Choroid plexus epithelial cell (primary cell): Measurements from ENCODE around the gene ZNF133.
"Not testable (repeated sequence)": the region's sequence is repeated elsewhere in the genome, so short reads cannot be mapped to it uniquely, and the experiment has no call there.

Experiments
- DNase-seq: peaks from one replicate; pipeline ENCODE4 v3.0.0-alpha.2; 2010; ENCODE audit warnings: low read depth
- H3K4me3 ChIP-seq: 2 replicates; pipeline ENCODE4 v1.5.1; 2011; ENCODE audit warnings: low read depth, mild to moderate bottlenecking, control low read depth, low read length, moderate library complexity
- CTCF ChIP-seq: conservative IDR thresholded peaks from 2 replicates; pipeline ENCODE4 v1.5.1; 2011; ENCODE audit warnings: low read depth, mild to moderate bottlenecking, control low read depth, inconsistent platforms, low read length, moderate library complexity

Gene ZNF133

DNA sequence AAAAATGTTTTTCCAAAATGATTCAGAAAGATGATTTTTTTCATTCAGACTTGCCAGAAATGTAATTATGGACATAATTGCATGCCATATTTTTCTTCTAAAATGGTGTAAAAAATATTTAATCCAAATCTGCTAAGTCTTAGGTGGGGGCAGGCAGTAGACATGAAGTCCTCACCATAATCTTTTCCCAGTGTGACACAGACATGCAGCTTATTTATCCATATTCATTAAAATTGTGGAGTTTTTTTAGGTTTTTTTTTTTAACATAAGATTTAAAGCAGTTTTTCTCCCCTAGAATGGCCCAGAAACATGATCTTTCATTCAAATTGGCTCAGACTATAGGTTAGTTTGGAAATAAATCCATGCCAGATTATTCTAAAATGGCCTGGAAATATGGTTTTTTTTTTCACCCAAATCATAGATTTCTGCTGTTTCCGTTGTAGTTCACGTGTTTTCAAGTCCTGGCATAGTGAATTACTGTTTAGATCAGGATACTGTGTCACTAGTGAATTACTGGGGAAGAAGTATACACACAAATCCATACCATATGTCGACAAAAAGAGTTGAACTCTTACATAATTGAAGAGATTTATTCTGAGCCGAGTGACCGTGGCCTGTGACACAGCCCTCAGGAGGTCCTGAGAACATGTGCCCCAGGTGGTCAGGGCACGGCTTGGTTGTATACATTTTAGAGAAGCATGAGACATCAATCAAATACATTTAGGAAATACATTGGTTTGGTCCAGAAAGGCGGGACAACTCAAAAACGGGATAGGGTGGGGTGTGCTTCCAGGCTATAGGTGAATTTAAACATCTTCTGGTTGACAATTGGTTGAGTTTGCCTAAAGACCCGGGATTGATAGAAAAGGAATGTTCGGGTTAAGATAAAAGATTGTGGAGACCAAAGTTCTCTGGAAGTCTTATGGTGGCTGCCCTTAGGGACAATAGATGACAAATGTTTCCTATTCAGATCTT, 33.9 kb downstream of the ZNF133 start:
- TF ChIP-seq CTCF = no peak
- H3K4me3 ChIP-seq = no peak overlapping the region
- DNase-seq = no peak

DNA sequence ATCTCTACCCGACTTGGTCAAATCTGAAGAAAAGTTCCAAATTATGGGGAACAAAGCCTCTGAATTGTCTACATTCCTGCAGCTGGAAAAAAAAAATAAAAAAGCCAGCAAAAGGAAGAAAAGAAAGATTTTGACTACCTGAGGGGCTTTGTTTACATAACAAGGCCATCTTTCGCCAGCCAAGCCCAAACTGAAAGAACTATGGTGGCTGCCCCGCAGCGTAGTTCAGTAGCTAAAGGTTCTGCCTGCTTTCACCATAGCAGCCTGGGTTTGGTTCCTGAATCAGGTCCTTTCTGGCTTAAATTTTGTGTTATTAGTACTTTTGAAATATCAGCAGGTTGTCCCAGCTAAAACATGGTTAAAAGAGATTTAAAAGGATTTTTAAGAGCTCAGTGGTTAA, 35.4 kb downstream of the ZNF133 start:
- no peak for TF ChIP-seq CTCF
- no peak for DNase-seq
- no peak overlapping the region for H3K4me3 ChIP-seq

GRCh38 chr20:18324596-18325089, 36.3 kb downstream of the ZNF133 start:
- TF ChIP-seq CTCF = no peak
- no peak for DNase-seq
- H3K4me3 ChIP-seq = no peak overlapping the region

DNA sequence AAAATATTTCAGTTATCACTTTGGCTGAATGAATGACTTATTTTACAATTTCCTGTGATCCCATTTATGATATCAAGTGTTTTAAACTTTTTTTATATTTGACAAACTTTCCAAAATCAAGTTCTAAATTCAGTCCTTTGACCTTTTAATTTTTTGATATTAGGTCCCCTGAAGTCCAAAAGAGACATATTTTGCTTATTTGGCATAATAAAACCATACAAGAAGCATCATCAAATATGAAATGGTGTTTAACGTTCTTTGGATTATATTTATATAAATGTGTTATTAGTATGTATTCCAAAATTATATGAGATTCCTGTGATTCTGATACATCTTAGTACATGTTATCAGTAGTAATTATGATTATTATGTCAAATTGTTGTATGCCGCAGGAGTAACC, 38.7 kb downstream of the ZNF133 start:
- no peak overlapping the region for H3K4me3 ChIP-seq
- no peak for TF ChIP-seq CTCF
- no peak for DNase-seq

DNA sequence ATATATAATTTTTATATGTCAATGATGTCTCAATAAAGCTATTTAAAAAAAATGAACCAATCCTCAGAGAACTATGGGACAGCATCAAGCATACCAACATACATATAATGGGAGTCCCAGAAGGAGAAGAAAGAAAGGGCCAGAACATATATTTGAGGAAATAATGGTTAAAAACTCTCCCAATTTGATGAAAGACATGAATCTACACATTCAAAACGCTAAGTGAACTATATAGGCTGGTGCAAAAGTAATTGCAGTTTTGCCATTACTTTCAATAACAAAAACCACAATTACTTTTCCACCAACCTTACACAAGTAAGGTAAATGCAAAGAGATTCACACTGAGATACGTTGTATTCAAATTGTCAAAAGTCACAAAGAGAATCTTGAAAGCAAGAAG, 43.4 kb downstream of the ZNF133 start:
- no peak for DNase-seq
- TF ChIP-seq CTCF = no peak
- no peak overlapping the region for H3K4me3 ChIP-seq

- not testable (repeated sequence) for H3K4me3 ChIP-seq, DNase-seq
Observed at GRCh38 chr20:18349749-18350148, 61.4 kb downstream of the ZNF133 start.

DNA sequence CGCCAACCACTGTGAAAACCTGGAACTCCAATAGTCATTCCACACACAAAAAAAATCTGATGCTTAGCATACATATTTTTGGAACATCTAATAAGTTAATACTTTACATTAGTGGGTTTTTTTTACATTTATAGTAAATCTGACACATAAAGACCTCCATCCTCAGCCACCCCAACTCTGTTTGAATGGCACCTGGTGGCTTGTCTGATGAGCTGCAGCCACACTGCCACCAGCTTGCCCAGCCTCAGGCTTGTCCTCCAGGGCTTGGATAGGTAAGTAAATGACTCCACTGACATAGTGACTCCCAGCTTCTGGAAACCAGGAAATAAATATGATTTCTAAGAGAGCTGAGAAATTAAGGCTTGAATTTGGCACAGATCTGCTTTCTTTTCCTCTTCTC, 71.5 kb downstream of the ZNF133 start:
- no peak for TF ChIP-seq CTCF
- no peak for DNase-seq
- no peak overlapping the region for H3K4me3 ChIP-seq
